Epithelial cell of esophagus (primary cell): ENCODE measurements around the gene CCDC8.

ENCODE experiments used
- DNase-seq: peaks from one replicate; pipeline ENCODE4 v3.0.0; 2010; ENCODE audit warnings: low read depth
- H3K4me3 ChIP-seq: 2 replicates; pipeline ENCODE4 v1.5.1; 2011; ENCODE audit warnings: mild to moderate bottlenecking, low read length, control low read depth
- CTCF ChIP-seq: IDR thresholded peaks from 2 replicates; pipeline ENCODE4 v1.5.1; 2011; ENCODE audit warnings: low read depth, mild to moderate bottlenecking, low read length, control low read depth, inconsistent platforms; ENCODE audit not compliant: insufficient read depth; ENCODE audit errors: missing control alignments

CCDC8 gene

GRCh38 chr19:46386151-46386550 lies 27.2 kb downstream of the CCDC8 start:
- no peak for TF ChIP-seq CTCF
- H3K4me3 ChIP-seq = no peak overlapping the region
- DNase-seq = no peak

GRCh38 chr19:46385636-46386035 lies 27.7 kb downstream of the CCDC8 start:
- DNase-seq = no peak
- TF ChIP-seq CTCF = no peak
- H3K4me3 ChIP-seq = no peak overlapping the region

- no peak for TF ChIP-seq CTCF
- no peak overlapping the region for H3K4me3 ChIP-seq
- no peak for DNase-seq
Measured at GRCh38 chr19:46384396-46384795, 29.0 kb downstream of the CCDC8 start.

GRCh38 chr19:46383846-46384245 lies 29.5 kb downstream of the CCDC8 start:
- TF ChIP-seq CTCF = no peak
- DNase-seq = no peak
- H3K4me3 ChIP-seq = no peak overlapping the region

- H3K4me3 ChIP-seq = no peak overlapping the region
- TF ChIP-seq CTCF = no peak
- no peak for DNase-seq
Measured at GRCh38 chr19:46383171-46383815, 30.1 kb downstream of the CCDC8 start.

GRCh38 chr19:46381756-46382345 lies 31.5 kb downstream of the CCDC8 start:
- H3K4me3 ChIP-seq = no peak overlapping the region
- DNase-seq = no peak
- no peak for TF ChIP-seq CTCF

GRCh38 chr19:46381346-46381745 lies 32.0 kb downstream of the CCDC8 start:
- no peak overlapping the region for H3K4me3 ChIP-seq
- DNase-seq = no peak
- TF ChIP-seq CTCF = no peak
